ENCODE data around the gene TTC24. TPM values are rescaled to one million over a fixed set of nuclear protein-coding genes. Genes with fewer than 3 reads are reported as not detected.

Gene TTC24
- total and polyA plus RNA-seq, 2 experiments from 2014 or later, result not detected

DNA sequence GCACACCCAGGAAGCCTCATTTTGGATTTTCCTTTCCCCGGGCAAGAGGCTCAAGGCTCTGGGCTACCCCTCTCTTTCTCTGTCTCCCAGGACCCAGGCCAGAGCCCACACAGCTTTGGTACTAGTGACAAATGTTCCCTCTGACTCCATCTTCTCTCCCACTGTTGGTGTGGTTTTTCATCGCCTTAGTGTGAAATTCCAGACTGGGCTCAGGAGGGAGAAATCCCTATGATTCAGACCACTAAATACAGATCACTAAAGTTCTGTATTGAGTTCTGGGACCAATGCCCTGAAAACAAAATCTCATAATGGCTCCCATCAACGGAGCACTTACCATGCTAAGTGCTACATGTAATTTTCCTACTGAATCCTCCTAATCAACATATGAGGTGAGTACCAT, 33.3 kb upstream of the TTC24 start:
- TF ChIP-seq CREB1 (CRISPR knock-in tag; IDR thresholded peaks at IDR 0.05; ENCODE audit: low read depth) (no peak), ZNF331 (CRISPR knock-in tag; IDR thresholded peaks at IDR 0.05; ENCODE audit: low read depth) (no peak), STAT1 (IDR thresholded peaks at IDR 0.05; ENCODE audit: unreplicated experiment) (no peak)
- TF ChIP-seq, protein P1, sequence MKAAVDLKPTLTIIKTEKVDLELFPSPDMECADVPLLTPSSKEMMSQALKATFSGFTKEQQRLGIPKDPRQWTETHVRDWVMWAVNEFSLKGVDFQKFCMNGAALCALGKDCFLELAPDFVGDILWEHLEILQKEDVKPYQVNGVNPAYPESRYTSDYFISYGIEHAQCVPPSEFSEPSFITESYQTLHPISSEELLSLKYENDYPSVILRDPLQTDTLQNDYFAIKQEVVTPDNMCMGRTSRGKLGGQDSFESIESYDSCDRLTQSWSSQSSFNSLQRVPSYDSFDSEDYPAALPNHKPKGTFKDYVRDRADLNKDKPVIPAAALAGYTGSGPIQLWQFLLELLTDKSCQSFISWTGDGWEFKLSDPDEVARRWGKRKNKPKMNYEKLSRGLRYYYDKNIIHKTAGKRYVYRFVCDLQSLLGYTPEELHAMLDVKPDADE (IDR thresholded peaks at IDR 0.05), result no peak
- TF ChIP-seq, protein P2, sequence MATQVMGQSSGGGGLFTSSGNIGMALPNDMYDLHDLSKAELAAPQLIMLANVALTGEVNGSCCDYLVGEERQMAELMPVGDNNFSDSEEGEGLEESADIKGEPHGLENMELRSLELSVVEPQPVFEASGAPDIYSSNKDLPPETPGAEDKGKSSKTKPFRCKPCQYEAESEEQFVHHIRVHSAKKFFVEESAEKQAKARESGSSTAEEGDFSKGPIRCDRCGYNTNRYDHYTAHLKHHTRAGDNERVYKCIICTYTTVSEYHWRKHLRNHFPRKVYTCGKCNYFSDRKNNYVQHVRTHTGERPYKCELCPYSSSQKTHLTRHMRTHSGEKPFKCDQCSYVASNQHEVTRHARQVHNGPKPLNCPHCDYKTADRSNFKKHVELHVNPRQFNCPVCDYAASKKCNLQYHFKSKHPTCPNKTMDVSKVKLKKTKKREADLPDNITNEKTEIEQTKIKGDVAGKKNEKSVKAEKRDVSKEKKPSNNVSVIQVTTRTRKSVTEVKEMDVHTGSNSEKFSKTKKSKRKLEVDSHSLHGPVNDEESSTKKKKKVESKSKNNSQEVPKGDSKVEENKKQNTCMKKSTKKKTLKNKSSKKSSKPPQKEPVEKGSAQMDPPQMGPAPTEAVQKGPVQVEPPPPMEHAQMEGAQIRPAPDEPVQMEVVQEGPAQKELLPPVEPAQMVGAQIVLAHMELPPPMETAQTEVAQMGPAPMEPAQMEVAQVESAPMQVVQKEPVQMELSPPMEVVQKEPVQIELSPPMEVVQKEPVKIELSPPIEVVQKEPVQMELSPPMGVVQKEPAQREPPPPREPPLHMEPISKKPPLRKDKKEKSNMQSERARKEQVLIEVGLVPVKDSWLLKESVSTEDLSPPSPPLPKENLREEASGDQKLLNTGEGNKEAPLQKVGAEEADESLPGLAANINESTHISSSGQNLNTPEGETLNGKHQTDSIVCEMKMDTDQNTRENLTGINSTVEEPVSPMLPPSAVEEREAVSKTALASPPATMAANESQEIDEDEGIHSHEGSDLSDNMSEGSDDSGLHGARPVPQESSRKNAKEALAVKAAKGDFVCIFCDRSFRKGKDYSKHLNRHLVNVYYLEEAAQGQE (IDR thresholded peaks at IDR 0.05; ENCODE audit: unreplicated experiment), result no peak
- TF ChIP-seq, protein P3, sequence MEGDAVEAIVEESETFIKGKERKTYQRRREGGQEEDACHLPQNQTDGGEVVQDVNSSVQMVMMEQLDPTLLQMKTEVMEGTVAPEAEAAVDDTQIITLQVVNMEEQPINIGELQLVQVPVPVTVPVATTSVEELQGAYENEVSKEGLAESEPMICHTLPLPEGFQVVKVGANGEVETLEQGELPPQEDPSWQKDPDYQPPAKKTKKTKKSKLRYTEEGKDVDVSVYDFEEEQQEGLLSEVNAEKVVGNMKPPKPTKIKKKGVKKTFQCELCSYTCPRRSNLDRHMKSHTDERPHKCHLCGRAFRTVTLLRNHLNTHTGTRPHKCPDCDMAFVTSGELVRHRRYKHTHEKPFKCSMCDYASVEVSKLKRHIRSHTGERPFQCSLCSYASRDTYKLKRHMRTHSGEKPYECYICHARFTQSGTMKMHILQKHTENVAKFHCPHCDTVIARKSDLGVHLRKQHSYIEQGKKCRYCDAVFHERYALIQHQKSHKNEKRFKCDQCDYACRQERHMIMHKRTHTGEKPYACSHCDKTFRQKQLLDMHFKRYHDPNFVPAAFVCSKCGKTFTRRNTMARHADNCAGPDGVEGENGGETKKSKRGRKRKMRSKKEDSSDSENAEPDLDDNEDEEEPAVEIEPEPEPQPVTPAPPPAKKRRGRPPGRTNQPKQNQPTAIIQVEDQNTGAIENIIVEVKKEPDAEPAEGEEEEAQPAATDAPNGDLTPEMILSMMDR (conservative IDR thresholded peaks at IDR 0.05; ENCODE audit: low read depth in 2 of 2), result no peak
- Histone ChIP-seq H3K27me3 (ENCODE audit: insufficient read depth) (no peaks in the 10 kb centered on the region), H3K9me2 (ENCODE audit: insufficient read depth) (no peaks in the 10 kb centered on the region), H3K4me3 (no peak overlapping the region), H3K36me3 (ENCODE audit: insufficient read depth) (0 out of 2 replicates have a peak, but pooled peaks cover 4% of the 10 kb centered on the region), H3F3A (replicated peaks; ENCODE audit: low read depth) (no peaks in the 10 kb centered on the region), H4K20me1 (replicated peaks; ENCODE audit: insufficient read depth) (no peaks in the 10 kb centered on the region; the same call in 1 of the 2 replicates), H3K27ac (ENCODE audit: low read depth) (no peak overlapping the region), H3K4me2 (no peak overlapping the region), H3K79me2 (replicated peaks; ENCODE audit: insufficient read depth) (no peaks in the 10 kb centered on the region), H3K4me1 (ENCODE audit: insufficient read depth) (no peaks in the 10 kb centered on the region), H2AFZ (no peak overlapping the region)
- Mint-ChIP-seq H3K36me3 (ENCODE audit: low read depth) (peaks cover 15% of the 10 kb centered on the region), H3K9me3 (no peaks in the 10 kb centered on the region), H3K4me1 (no peaks in the 10 kb centered on the region), H3K27me3 (ENCODE audit: insufficient read depth, low read depth, poor library complexity) (peaks cover 7% of the 10 kb centered on the region), H3K27ac (no peak overlapping the region), H3K4me3 (no peak overlapping the region)
- ATAC-seq (no peak), DNase-seq (ENCODE audit: low spot score) (no peak)

DNA sequence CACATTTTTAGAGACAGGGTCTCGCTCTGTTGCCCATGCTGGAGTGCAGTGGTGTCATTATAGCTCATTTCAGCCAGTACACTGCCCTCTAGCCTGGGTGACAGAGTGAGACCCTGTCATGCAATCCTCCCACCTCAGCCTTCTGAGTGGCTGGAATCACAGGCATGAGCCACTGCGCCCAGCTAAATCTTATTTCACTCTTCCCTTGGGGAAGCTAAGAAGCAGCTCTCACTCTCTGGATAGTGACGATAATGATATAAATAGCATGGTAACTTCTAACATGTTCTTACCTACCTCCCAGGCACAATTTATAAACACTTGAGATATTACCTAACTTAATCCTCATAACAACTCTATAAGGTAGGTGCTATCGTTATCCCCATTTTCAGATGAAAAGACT, 32.1 kb upstream of the TTC24 start:
- Histone ChIP-seq H2AFZ (no peak overlapping the region), H3K4me3 (no peak overlapping the region), H3F3A (replicated peaks; ENCODE audit: low read depth) (no peaks in the 10 kb centered on the region), H3K4me2 (no peak overlapping the region), H3K27me3 (ENCODE audit: insufficient read depth) (no peaks in the 10 kb centered on the region), H4K20me1 (replicated peaks; ENCODE audit: insufficient read depth) (no peaks in the 10 kb centered on the region; the same call in 1 of the 2 replicates), H3K79me2 (replicated peaks; ENCODE audit: insufficient read depth) (no peaks in the 10 kb centered on the region), H3K36me3 (ENCODE audit: insufficient read depth) (no peaks in the 10 kb centered on the region), H3K4me1 (ENCODE audit: insufficient read depth) (no peaks in the 10 kb centered on the region), H3K27ac (ENCODE audit: low read depth) (no peak overlapping the region), H3K9me2 (ENCODE audit: insufficient read depth) (no peaks in the 10 kb centered on the region)
- peaks cover 7% of the 10 kb centered on the region for H3K27me3 Mint-ChIP-seq (ENCODE audit: insufficient read depth, low read depth, poor library complexity)
- no peak overlapping the region for H3K4me3 Mint-ChIP-seq
- H3K9me3 Mint-ChIP-seq, result no peaks in the 10 kb centered on the region
- no peak for ATAC-seq
- H3K36me3 Mint-ChIP-seq (ENCODE audit: low read depth), result peaks cover 14% of the 10 kb centered on the region
- DNase-seq (ENCODE audit: low spot score), result no peak
- H3K4me1 Mint-ChIP-seq, result no peaks in the 10 kb centered on the region
- no peak overlapping the region for H3K27ac Mint-ChIP-seq
- TF ChIP-seq, protein P3 (conservative IDR thresholded peaks at IDR 0.05; ENCODE audit: low read depth in 2 of 2), result no peak
